ENCODE data around the gene LENG8. TPM values are rescaled to one million over a fixed set of nuclear protein-coding genes. Genes with fewer than 3 reads are reported as not detected.

LENG8 gene
- total and polyA plus RNA-seq, 2 of the 4 experiments (the other 2 are of a cell fraction) = 21.1 to 93.9 TPM

- ATAC-seq (ENCODE audit: low read depth) (no peak), DNase-seq (no peak)
- no peak overlapping the region for H3K56ac ChIP-seq (ENCODE audit: extremely low read depth, insufficient read depth, low read length)
- WGBS, 2 experiments (ENCODE audit: extremely low coverage in 2 of 2, insufficient read length in 1 of 2) = 33% methylated on average over 3 of the region's 7 CpGs; no CpG with 5 or more reads in 1 of the 2 experiments
- dilution Hi-C loops (cut with HindIII; ENCODE audit: low sequenced_read_pairs, unreplicated experiment) (no loop called here), in situ Hi-C loops (cut with MboI; ENCODE audit: low sequenced_read_pairs) (no loop called here), intact Hi-C loops (cut with micrococcal nuclease) (no loop called here)
- no peak overlapping the region for H3K14ac ChIP-seq (replicated peaks; ENCODE audit: low read depth, low read length)
- no peak overlapping the region for H3K4me2 ChIP-seq (ENCODE audit: low read depth, low read length)
- POLR2A ChIA-PET (ENCODE audit: unreplicated experiment) = no interaction called here
- no peak overlapping the region for H3K23ac ChIP-seq (ENCODE audit: low read depth, low read length)
- H4K5ac ChIP-seq (ENCODE audit: low read depth, low read length) = no peak overlapping the region
- H4K8ac ChIP-seq (ENCODE audit: low read depth in 2 of 2, low read length in 2 of 2) = no peak overlapping the region
- no peaks in the 10 kb centered on the region for H3K79me1 ChIP-seq (ENCODE audit: low read depth in 1 of 2, low read length in 2 of 2)
- no peak overlapping the region for H2BK5ac ChIP-seq (ENCODE audit: low read depth, low read length, poor library complexity, severe bottlenecking)
- no TSS peak for BruUV-seq (replicated peaks)
- no peak overlapping the region for H4K91ac ChIP-seq (ENCODE audit: insufficient read depth, low read depth, low read length)
- no peak overlapping the region for H2BK120ac ChIP-seq (ENCODE audit: low read depth, low read length)
- no peak overlapping the region for H2AK5ac ChIP-seq (ENCODE audit: low read depth, low read length)
- H3K4ac ChIP-seq (ENCODE audit: low read depth, low read length) = no peak overlapping the region
- H3K4me1 ChIP-seq (ENCODE audit: control insufficient read depth, insufficient read depth, low read length) = no peaks in the 10 kb centered on the region
- H3K27ac ChIP-seq (ENCODE audit: insufficient read depth, low read length) = no peak overlapping the region
- no peak overlapping the region for H2BK20ac ChIP-seq (ENCODE audit: low read depth, low read length)
- CTCF ChIA-PET = interaction anchor here (1.2 kb wide), 1 partner anchor 8 kb away, joined by 3 read pairs; no protein-coding TSS in a partner anchor
- H3K36me3 ChIP-seq (ENCODE audit: control insufficient read depth, insufficient read depth, low read length) = no peaks in the 10 kb centered on the region
- H3K9ac ChIP-seq (ENCODE audit: low read depth, low read length) = no peak overlapping the region
- TF ChIP-seq MAFK (IDR thresholded peaks at IDR 0.05; ENCODE audit: low read depth, low read length) (no peak), CTCF (conservative IDR thresholded peaks at IDR 0.05; ENCODE audit: low read depth, low read length) (no peak), USF2 (IDR thresholded peaks at IDR 0.05; ENCODE audit: low read depth, low read length) (no peak), RCOR1 (IDR thresholded peaks at IDR 0.05; ENCODE audit: insufficient replicate concordance, low read length) (no peak), RAD21 (IDR thresholded peaks at IDR 0.05; ENCODE audit: low read length) (no peak), CEBPB (IDR thresholded peaks at IDR 0.05; ENCODE audit: low read depth, low read length) (no peak), FOS (IDR thresholded peaks at IDR 0.05; ENCODE audit: low read depth, low read length) (no peak), MXI1 (IDR thresholded peaks at IDR 0.05; ENCODE audit: borderline replicate concordance, low read depth, low read length) (no peak), SMC3 (IDR thresholded peaks at IDR 0.05; ENCODE audit: low read depth, low read length) (no peak), POLR2A (IDR thresholded peaks at IDR 0.05; ENCODE audit: low read depth, low read length) (no peak), ELK1 (IDR thresholded peaks at IDR 0.05; ENCODE audit: borderline replicate concordance, low read depth, low read length) (no peak), MAZ (IDR thresholded peaks at IDR 0.05; ENCODE audit: borderline replicate concordance, low read depth, low read length) (no peak), CHD1 (IDR thresholded peaks at IDR 0.05; ENCODE audit: low read depth, low read length) (no peak), RFX5 (IDR thresholded peaks at IDR 0.05; ENCODE audit: low read depth, low read length) (no peak), NFE2L2 (IDR thresholded peaks at IDR 0.05; ENCODE audit: low read depth, low read length) (no peak), BHLHE40 (IDR thresholded peaks at IDR 0.05; ENCODE audit: low read depth, low read length) (no peak)
- H3K9me1 ChIP-seq (ENCODE audit: insufficient read depth, low read length) = no peaks in the 10 kb centered on the region; the same call in 1 of the 2 replicates
- H4K20me1 ChIP-seq (ENCODE audit: insufficient read depth, low read length) = no peaks in the 10 kb centered on the region
- no peak overlapping the region for H2AFZ ChIP-seq (replicated peaks; ENCODE audit: low read length, poor library complexity)
- no peaks in the 10 kb centered on the region for H3K27me3 ChIP-seq (ENCODE audit: control insufficient read depth, insufficient read depth, low read length)
- H3K9me3 ChIP-seq (ENCODE audit: control insufficient read depth, insufficient read depth, low read length) = no peaks in the 10 kb centered on the region
- no peak overlapping the region for H3K4me3 ChIP-seq (ENCODE audit: insufficient read depth, low read depth, low read length)
- no peak overlapping the region for H2AK9ac ChIP-seq (replicated peaks; ENCODE audit: low read depth, low read length, poor library complexity)
- no peak overlapping the region for H3K18ac ChIP-seq (ENCODE audit: low read depth, low read length)
- no peak overlapping the region for H2BK15ac ChIP-seq (ENCODE audit: low read depth, low read length)
These were observed 40.3 kb downstream of the LENG8 start for GRCh38 chr19:54489341-54489740.

All from IMR-90 (cell line).